ENCODE data around the gene TNFSF13.
A peak's percentile ranks its signal among the peaks of the same experiment; 100 is the strongest.

The TNFSF13 gene

DNA sequence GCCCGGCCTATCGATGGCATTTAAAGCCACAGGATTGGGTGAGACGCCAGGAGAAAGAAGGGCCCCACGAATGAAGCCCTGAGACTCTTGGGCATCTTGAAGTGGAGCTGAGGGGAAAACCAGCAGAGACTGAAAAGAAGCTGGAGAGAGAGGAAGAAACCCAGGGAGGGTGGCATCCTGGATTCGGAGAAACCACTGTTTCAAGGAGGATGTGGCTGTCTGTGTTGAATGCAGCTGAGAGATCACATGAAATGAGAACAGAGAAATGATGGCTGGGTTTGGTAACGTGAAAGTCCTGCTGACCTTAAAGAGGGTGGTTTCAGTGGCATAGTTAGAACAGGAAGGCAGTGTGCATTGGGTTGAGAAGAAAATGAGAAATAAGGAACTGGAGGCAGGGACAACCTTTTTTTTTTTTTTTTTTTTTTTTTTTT, 5.9 kb upstream of the TNFSF13 start:
- peak; percentile 89 for DNase-seq

DNA sequence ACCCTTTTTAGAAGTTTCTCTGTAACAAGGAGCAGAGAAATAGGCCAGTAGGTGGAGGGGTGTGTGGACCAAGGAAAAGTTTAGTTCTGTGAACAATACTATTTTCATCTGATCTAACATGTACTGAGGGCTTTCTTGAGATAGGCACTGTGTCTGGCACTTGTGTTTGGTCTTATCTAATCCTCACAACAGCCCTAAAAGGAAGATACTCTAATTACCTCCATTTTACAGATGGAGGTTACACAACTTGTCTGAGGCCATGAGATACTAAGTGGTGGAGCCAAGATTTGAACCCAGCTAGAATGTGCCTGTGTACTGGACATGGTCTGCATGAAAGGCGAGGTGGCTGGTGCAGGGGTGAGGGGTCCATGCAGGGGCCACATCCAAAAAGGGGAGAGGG, 5.2 kb upstream of the TNFSF13 start:
- DNase-seq, result no peak

DNA sequence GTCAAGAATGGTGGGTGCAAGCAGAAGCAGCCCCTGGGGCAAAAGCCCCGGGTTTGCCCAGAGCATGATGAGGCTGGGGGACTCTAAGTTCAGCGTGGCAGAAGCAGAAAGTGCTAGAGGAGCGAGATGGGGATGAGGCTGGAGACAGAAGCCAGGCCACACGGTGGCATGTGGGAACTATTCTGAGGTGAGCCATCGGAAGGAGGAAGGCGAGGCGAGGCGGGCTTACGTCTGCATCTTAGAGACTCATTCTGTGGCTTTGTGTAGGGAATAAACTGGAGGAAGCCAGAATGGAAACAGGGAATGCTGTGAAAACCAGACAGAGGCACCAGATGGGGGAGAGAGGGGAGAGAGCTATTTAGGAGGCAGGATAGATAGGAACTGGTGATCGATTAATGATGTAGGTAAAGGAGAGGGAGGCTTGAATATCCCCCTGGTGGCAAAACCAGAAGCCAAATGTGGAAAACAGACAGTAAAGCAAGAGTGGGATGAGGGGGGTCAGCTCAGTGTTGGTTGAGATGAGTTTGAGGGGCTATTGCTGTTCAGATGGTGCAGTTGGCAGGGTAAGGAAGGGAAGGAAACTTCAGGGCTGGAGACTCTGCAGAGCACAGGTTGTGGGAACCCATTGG, 3.1 kb upstream of the TNFSF13 start:
- DNase-seq, result no peak

DNA sequence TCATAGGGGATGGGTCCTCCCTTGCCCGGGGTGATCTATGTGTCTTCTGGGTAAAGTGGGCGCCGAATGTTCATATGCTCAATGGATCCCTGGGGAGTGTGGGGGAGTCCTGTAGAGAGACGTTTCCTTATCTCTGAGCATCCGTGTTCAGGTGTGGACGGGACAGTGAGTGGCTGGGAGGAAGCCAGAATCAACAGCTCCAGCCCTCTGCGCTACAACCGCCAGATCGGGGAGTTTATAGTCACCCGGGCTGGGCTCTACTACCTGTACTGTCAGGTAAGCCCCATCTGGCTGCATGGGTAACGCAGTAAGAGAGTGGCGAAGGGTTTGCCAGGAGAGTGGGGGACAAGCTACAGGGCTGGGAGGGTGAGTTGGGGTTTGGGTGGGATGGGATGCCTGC, 1.9 kb upstream of the TNFSF13 start:
- no peak for DNase-seq

DNA sequence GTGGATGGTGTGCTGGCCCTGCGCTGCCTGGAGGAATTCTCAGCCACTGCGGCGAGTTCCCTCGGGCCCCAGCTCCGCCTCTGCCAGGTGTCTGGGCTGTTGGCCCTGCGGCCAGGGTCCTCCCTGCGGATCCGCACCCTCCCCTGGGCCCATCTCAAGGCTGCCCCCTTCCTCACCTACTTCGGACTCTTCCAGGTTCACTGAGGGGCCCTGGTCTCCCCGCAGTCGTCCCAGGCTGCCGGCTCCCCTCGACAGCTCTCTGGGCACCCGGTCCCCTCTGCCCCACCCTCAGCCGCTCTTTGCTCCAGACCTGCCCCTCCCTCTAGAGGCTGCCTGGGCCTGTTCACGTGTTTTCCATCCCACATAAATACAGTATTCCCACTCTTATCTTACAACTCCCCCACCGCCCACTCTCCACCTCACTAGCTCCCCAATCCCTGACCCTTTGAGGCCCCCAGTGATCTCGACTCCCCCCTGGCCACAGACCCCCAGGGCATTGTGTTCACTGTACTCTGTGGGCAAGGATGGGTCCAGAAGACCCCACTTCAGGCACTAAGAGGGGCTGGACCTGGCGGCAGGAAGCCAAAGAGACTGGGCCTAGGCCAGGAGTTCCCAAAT, 1.3 kb upstream of the TNFSF13 start:
- DNase-seq, result no peak

DNA sequence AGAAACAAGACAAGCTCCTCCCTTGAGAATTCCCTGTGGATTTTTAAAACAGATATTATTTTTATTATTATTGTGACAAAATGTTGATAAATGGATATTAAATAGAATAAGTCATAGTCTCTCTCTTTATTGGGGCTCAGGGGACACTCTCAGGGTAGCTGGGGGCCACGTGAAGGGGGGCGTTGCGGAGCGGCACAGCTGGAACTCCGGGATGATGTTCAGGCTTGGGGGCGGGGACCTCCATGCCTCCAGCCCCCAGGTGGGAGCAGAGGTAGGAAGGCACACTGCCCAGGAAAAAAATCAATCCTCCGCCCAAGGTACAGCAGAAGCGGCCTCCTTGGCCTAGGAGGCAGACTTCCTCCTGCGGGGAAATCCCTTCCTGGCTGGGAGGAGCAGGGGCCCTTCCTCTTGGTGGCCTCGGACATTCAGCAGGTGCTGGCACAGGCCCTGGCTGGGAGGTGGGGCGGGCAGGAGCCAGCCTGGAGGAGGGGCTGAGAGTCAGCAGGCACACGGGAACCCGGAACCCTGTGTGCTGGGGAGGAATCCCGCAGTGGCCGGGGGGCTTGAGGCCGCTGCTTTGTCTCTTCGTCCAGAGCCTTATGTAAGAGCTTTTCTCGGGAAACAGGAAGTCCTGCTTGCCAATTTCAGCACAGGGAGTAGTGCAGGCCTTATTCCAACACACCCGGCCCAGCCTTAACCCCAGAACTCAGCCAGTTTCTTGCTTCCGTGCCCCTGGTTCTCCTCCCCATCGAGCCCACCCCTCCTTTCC, 591 bp upstream of the TNFSF13 start:
- no peak for DNase-seq

DNA sequence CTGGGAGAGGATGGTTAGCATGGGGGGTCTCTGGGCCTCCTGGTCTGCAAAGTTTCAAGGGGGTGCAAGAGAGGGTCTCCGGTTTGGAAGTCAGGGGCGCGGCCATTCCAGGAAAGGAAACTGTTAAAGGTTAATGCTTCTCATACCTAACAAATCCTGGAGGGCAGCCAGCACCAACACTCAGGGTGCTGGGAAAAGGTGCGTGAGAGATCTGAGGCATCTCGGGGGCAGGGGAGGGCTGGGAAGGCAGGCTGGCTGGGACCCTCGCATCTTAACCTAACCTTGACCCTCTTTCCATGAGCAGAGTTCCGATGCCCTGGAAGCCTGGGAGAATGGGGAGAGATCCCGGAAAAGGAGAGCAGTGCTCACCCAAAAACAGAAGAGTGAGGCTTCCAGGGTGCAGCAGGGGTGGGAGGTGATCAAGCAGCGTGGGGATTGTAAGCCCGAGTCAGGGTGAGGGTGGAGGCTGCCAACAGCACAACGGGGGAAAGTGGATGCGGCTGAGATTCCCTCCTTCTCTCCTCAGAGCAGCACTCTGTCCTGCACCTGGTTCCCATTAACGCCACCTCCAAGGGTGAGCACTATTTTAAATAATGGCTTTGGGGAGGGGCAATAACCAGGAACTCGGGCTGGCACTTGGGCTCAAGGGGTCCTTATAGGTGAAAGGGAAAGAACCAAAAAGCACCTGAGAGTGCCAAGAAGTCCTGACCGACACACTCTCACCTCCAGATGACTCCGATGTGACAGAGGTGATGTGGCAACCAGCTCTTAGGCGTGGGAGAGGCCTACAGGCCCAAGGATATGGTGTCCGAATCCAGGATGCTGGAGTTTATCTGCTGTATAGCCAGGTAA, 996 bp downstream of the TNFSF13 start:
- no peak for DNase-seq

DNA sequence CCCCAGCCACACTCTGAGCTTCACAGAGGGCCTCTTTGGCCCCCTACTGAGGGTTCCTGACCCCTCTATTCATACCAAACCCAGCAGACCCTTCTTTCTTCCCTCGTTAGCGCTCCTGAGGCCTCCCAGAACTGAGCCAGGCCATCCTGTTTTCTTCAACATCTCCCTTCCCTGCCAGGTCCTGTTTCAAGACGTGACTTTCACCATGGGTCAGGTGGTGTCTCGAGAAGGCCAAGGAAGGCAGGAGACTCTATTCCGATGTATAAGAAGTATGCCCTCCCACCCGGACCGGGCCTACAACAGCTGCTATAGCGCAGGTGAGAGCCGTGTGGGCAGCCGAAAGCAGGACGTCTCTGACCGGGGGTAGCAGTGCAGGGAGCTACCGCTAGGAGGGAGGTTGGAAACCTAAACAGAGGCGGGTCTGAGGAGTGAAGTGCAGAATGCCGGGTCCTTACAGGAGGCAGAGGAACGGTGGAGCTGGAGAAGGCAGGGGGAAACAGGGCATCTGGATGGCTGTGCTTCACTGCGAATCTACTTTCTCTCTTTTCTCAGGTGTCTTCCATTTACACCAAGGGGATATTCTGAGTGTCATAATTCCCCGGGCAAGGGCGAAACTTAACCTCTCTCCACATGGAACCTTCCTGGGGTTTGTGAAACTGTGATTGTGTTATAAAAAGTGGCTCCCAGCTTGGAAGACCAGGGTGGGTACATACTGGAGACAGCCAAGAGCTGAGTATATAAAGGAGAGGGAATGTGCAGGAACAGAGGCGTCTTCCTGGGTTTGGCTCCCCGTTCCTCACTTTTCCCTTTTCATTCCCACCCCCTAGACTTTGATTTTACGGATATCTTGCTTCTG, 1.9 kb downstream of the TNFSF13 start:
- DNase-seq, result peak; percentile 68

DNA sequence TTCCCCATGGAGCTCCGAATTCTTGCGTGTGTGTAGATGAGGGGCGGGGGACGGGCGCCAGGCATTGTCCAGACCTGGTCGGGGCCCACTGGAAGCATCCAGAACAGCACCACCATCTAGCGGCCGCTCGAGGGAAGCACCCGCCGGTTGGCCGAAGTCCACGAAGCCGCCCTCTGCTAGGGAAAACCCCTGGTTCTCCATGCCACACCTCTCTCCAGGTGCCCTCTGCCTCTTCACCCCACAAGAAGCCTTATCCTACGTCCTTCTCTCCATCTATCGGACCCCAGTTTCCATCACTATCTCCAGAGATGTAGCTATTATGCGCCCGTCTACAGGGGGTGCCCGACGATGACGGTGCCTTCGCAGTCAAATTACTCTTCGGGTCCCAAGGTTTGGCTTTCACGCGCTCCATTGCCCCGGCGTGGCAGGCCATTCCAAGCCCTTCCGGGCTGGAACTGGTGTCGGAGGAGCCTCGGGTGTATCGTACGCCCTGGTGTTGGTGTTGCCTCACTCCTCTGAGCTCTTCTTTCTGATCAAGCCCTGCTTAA, 2.6 kb downstream of the TNFSF13 start:
- DNase-seq, result peak; percentile 91

DNA sequence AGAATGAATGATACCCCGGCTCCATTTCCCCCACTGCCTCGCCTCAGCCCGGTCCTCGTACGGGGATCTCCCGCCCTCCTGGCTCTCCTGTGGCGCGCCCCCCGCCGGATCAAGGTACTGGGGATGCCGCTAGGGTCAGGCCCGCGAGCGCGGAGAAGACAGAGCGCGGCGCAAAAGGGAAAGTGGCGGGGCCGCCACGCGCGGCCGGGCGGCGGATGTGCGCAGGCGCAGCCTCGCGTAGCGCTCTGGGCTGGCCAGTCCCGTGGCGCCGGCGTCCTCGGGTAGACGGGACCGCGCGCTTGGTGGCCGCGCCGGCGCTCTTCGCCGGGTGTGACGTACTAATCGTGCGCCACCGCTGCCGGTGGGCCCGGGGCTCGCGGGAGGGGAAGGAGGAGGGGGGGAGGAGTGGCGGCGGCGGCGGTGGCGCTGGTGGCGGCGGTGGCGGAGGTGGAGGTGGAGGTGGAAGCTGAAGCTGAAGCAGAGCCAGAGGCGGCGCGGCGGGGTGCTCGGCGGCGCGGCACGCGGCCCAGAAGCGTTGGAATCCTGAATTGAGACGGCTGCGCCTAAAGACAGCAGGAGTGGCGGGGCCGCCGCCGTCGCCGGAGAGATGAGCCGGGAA, 3.1 kb downstream of the TNFSF13 start, which contains the start of gene SENP3:
TSS of gene SENP3 (plus strand) at position 331 of the 619 bp plus-strand sequence. CDS start 1,158 bp downstream, outside the sequence.
- peak; percentile 94 for DNase-seq

DNA sequence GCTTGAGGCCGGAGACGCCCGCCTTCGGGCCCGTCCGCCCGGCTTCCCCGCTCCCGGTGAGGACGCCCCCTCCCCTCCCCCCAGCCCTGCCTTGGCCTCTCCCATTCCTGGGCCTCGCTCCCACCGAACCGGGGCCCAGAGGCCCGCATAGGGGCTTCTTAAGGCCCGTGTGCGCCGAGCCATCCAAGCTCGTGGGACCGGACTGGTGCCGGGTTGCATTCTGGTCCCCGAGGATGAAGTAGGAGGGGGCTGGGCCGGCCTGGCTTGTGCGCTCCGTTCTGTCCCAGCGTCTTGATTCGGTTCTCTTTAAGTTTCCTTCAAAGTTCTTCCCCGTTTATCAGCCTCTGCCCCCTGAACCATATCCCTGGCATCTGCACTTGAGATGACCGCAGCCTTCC, 3.7 kb downstream of the TNFSF13 start:
- DNase-seq, result no peak

DNA sequence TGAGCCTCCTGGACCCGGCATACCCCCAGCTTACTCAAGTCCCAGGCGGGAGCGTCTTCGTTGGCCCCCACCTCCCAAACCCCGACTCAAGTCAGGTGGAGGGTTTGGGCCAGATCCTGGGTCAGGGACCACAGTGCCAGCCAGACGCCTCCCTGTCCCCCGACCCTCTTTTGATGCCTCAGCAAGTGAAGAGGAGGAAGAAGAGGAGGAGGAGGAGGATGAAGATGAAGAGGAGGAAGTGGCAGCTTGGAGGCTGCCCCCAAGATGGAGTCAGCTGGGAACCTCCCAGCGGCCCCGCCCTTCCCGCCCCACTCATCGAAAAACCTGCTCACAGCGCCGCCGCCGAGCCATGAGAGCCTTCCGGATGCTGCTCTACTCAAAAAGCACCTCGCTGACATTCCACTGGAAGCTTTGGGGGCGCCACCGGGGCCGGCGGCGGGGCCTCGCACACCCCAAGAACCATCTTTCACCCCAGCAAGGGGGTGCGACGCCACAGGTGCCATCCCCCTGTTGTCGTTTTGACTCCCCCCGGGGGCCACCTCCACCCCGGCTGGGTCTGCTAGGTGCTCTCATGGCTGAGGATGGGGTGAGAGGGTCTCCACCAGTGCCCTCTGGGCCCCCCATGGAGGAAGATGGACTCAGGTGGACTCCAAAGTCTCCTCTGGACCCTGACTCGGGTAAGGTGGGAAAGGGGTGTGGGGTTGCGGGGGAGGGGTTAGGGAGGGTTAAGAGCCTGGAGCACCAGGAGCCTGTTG, 4.7 kb downstream of the TNFSF13 start:
- no peak for DNase-seq

DNA sequence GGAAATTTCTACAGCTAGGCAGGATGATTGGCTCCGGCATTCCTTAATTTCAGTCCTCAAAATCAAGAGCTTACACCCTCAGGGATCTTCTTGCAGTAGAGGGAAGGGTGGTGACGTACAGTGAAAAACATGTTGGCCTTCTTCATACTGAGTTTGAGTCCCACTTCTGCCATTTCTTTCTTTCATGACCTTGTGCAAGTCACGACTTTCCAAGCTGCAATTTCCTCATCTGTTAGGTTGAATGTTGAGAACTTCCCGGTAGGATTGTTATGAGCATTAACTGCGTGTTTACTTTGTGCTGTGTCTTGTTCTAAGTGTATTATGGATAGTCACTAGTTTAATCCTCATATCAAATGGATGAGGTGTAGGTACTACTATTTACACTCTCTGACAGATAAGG, 11.0 kb downstream of the TNFSF13 start:
- no peak for DNase-seq

DNA sequence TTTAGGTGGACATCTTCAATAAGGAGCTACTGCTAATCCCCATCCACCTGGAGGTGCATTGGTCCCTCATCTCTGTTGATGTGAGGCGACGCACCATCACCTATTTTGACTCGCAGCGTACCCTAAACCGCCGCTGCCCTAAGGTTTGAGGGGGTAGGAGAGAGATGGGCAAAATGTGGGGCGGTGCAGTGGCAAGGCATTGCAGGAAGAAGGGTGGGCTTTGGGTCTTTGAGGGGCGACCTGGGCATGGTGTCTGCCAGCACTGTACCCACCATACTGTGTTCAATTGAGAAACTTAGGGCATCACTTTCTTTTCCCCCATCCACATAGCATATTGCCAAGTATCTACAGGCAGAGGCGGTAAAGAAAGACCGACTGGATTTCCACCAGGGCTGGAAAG, 11.8 kb downstream of the TNFSF13 start:
- no peak for DNase-seq

DNA sequence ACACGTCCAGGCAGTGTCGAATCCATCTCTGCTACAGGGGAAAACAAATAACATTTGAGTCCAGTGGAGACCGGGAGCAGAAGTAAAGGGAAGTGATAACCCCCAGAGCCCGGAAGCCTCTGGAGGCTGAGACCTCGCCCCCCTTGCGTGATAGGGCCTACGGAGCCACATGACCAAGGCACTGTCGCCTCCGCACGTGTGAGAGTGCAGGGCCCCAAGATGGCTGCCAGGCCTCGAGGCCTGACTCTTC, 13.7 kb downstream of the TNFSF13 start:
- peak; percentile 100 for DNase-seq

DNA sequence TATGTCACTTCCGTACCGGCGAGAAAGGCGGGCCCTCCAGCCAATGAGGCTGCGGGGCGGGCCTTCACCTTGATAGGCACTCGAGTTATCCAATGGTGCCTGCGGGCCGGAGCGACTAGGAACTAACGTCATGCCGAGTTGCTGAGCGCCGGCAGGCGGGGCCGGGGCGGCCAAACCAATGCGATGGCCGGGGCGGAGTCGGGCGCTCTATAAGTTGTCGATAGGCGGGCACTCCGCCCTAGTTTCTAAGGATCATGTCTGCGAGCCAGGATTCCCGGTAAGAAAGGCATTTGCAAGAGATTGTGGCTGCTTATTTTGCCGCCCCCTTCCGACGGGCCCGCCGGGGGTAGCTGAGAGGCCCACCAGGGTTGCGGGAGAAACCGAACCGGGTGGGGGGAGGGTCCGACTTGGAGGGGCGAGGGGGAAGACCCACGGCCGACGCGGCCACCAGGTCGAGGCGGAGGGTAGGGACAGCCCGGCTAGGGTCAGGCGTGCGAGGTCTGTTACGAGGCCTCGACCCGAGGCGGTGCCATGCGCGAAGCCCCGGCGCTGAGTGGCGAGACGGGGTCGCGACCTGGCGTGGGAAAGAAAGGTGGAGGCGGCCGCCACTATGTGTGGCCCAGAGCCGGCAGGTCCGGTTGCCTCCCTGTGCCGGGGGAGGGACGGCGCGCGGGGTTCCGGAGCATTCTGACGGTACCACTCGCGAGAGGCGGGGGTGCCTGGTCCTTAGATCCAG, 14.2 kb downstream of the TNFSF13 start:
- DNase-seq, result no peak

DNA sequence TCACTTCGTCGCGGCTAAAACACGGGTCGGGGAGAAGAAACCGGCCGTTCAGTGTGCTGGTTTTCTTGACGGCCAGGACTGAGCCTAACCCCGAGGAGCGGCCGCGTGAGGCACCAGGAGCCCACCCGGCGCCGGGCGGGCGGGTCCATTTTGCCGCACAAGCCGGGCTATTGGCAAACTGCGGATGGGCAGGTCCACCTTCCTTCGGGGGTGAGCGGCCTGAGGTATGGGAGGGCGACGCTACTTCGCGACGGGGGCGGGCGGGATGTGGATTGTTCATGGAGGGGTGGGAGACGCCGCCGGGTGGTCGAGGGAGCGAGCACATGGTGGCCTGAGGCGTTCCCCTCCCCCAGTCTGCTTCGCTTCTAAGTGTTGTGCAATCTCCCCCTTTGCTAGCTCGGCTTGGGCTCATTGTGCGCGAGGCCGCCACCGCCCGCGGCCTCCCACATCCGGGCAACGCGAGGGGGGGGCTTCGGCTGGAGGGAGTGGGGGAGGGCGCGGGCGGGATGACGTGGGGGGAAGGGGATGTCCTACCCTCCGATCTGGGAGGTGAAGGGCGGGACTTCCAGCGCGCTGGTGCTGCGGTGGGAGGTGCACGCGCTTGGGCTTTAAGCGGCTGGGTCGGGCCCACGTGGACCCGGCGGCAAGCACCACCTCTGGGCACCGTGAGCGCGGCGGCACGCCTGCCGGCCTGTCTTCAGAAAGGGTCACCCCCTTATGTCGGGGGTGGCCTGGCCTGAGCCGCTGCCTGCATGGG, 15.0 kb downstream of the TNFSF13 start:
- DNase-seq, result peak; percentile 94

DNA sequence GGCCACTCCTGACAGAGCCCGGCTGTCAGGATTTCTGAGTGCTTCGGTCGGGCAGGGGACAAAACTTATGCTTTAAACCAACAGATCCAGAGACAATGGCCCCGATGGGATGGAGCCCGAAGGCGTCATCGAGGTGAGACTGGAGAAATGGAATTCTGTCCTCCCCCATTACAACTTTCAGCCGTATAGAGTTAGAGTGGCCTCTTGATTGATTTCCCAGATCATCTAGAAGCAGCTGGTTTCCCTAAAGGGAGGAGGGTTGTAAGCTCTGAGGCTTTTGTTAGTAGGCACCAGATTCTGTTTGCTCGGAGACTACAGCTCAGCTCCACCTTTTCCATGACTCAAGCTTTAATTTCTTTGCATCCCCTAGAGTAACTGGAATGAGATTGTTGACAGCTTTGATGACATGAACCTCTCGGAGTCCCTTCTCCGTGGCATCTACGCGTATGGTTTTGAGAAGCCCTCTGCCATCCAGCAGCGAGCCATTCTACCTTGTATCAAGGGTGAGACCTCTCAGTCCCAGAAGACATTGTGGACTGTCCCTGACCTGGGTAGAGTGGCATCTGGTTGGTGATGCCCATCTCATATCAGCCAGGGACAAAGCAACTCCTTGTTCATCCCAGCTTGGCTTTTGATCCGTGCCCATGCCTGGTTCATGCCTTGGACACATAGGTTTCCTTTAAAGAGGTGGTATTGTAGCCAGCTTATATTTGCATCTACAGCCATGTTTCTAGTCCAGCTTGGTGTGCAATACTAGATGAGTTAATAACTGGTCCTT, 15.8 kb downstream of the TNFSF13 start:
- DNase-seq, result no peak

DNA sequence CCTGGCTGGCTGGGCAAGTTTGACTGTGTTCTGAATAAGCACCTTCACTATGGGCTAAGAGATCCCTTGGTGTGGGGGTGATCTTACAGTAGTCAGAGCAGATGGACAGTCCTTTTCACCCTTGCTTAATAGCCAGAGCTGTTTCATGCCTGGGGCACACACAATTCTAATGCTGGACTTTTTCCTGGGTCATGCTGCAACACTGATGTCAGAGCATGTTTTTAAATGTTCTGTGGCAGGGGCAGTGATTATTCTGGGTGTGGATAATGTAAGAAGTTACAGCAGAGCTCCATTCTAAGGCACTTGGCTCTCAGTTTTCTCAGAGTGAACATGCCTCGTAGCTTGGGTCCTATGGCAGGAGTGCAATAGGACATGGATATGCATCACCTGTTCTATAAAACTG, 16.9 kb downstream of the TNFSF13 start:
- no peak for DNase-seq

All from activated CD4-positive, alpha-beta T cell treated with anti-CD3 and anti-CD28 coated beads, Interleukin-10, Interleukin-2, amounts not matched to agents 100 ng/mL and 50 ng/mL, durations not matched to agents 16 hours and 8 hours (primary cell).